H1 (cell line): ENCODE results near the gene MIF4GD. TPM values are rescaled to one million over a fixed set of nuclear protein-coding genes. Genes with fewer than 3 reads are reported as not detected.

Source experiments
- CTCF ChIA-PET: fragments of 300-600 bp; sonication (Branson Sonifier 250); formaldehyde crosslinking; loops from one replicate; lab custom pipeline; 2021; ENCODE audit not compliant: partially characterized antibody; lab: Charles Lee
- POLR2A ChIA-PET: fragments of 300-600 bp; sonication (Branson Sonifier 250); formaldehyde crosslinking; loops from one replicate; lab custom pipeline; 2021; ENCODE audit warnings: inconsistent platforms; ENCODE audit not compliant: partially characterized antibody; lab: Charles Lee
- DNase-seq, 2 experiments: peaks; one replicate each; pipeline versions ENCODE4 v3.0.0 to v3.0.0-alpha.2; 2010 to 2022; ENCODE audit warnings: low spot score in 2 of 2, low read depth in 1 of 2, mixed read lengths in 1 of 2
- FAIRE-seq: peaks from 2 replicates; lab custom pipeline; 2011; peaks lifted over from hg19 to GRCh38; lab: Jason Lieb, UNC
- H2AFZ ChIP-seq: 2 replicates; pipeline ENCODE4 v1.8.1; 2012; ENCODE audit warnings: low read length, inconsistent platforms
- H2AK5ac ChIP-seq: 2 replicates; pipeline ENCODE4 v1.6.1; 2013; ENCODE audit warnings: low read depth, low read length
- H2BK120ac ChIP-seq: replicated peaks from 2 replicates; pipeline ENCODE3; 2013; ENCODE audit warnings: low read depth, low read length, inconsistent platforms
- H2BK12ac ChIP-seq: 2 replicates; pipeline ENCODE4 v1.6.1; 2013; ENCODE audit warnings: low read depth, low read length
- H2BK15ac ChIP-seq: 2 replicates; pipeline ENCODE4 v1.6.1; 2013; ENCODE audit warnings: low read length
- H2BK20ac ChIP-seq: 2 replicates; pipeline ENCODE4 v1.6.1; 2013; ENCODE audit warnings: low read length
- H2BK5ac ChIP-seq: 2 replicates; pipeline ENCODE4 v1.6.1; 2013; ENCODE audit warnings: low read depth, low read length
- H3K14ac ChIP-seq: 2 replicates; pipeline ENCODE4 v1.6.1; 2013; ENCODE audit warnings: inconsistent platforms; ENCODE audit not compliant: insufficient read length
- H3K18ac ChIP-seq: 2 replicates; pipeline ENCODE4 v1.6.1; 2013; ENCODE audit warnings: low read length; ENCODE audit errors: extremely low read depth
- H3K23ac ChIP-seq: 2 replicates; pipeline ENCODE4 v1.6.1; 2013; ENCODE audit warnings: inconsistent platforms; ENCODE audit not compliant: insufficient read length
- H3K23me2 ChIP-seq: 2 replicates; pipeline ENCODE4 v1.6.1; 2013; ENCODE audit warnings: low read depth, low read length
- H3K27ac ChIP-seq: 2 replicates; pipeline ENCODE4 v1.6.1; 2011; ENCODE audit warnings: low read depth, low read length, inconsistent platforms
- H3K27me3 ChIP-seq, 4 experiments: replicated peaks in 1 of 4; 1 replicate in 1 of 4; 2 replicates in 3 of 4; pipeline versions ENCODE4 v1.6.1 to v1.8.1; 2011 to 2013; ENCODE audit warnings: low read length in 3 of 4, mild to moderate bottlenecking in 3 of 4, inconsistent platforms in 2 of 4, mixed read lengths in 2 of 4, moderate library complexity in 1 of 4; ENCODE audit not compliant: control insufficient read depth in 3 of 4, insufficient read depth in 3 of 4; ENCODE audit errors: extremely low read depth in 1 of 4
- H3K36me3 ChIP-seq, 4 experiments: 2 replicates each; pipeline versions ENCODE4 v1.6.1 to v1.8.1; 2011 to 2013; ENCODE audit warnings: mild to moderate bottlenecking in 4 of 4, low read length in 3 of 4, moderate library complexity in 2 of 4, control low read depth in 1 of 4, inconsistent platforms in 1 of 4; ENCODE audit not compliant: insufficient read depth in 4 of 4, control insufficient read depth in 2 of 4
- H3K4ac ChIP-seq: replicated peaks from 2 replicates; pipeline ENCODE3; 2013; ENCODE audit warnings: low read length, low read depth, mixed read lengths, inconsistent platforms; ENCODE audit not compliant: insufficient read length
- H3K4me1 ChIP-seq, 4 experiments: replicated peaks in 1 of 4; 1 replicate in 1 of 4; 2 replicates in 3 of 4; pipeline versions ENCODE4 v1.6.1 to v1.8.1; 2011 to 2013; ENCODE audit warnings: low read length in 3 of 4, inconsistent platforms in 2 of 4, mixed read lengths in 1 of 4; ENCODE audit not compliant: insufficient read depth in 4 of 4, control insufficient read depth in 3 of 4
- H3K4me2 ChIP-seq, 2 experiments: 2 replicates each; pipeline versions ENCODE4 v1.6.1 to v1.8.1; 2011 to 2013; ENCODE audit warnings: low read depth in 2 of 2, low read length in 2 of 2, control low read depth in 1 of 2, inconsistent platforms in 1 of 2, mild to moderate bottlenecking in 1 of 2; ENCODE audit not compliant: insufficient read depth in 1 of 2
- H3K4me3 ChIP-seq, 4 experiments: fragments of 200-600, 300-600 bp in 1 of 4; sonication (generic), shearing (Covaris generic), sonication (Bioruptor Twin) in 1 of 4; 2 replicates each; pipeline versions ENCODE4 v1.5.1 to v1.8.1; 2011 to 2016; ENCODE audit warnings: low read length in 4 of 4, low read depth in 3 of 4, control low read depth in 2 of 4, inconsistent platforms in 2 of 4, mild to moderate bottlenecking in 2 of 4, mixed read lengths in 1 of 4, moderate library complexity in 1 of 4; ENCODE audit not compliant: insufficient read depth in 2 of 4; ENCODE audit errors: extremely low read depth in 1 of 4
- H3K56ac ChIP-seq: replicated peaks from 2 replicates; pipeline ENCODE3; 2013; ENCODE audit warnings: low read depth, mild to moderate bottlenecking, mixed read lengths, low read length, inconsistent platforms; ENCODE audit not compliant: insufficient read length
- H3K79me1 ChIP-seq: 2 replicates; pipeline ENCODE4 v1.6.1; 2013; ENCODE audit warnings: low read depth, low read length, control low read depth
- H3K79me2 ChIP-seq, 2 experiments: 2 replicates each; pipeline versions ENCODE4 v1.6.1 to v1.8.1; 2012 to 2013; ENCODE audit warnings: low read length in 2 of 2, mild to moderate bottlenecking in 2 of 2, inconsistent platforms in 1 of 2; ENCODE audit not compliant: insufficient read depth in 2 of 2, control insufficient read depth in 1 of 2
- H3K9ac ChIP-seq, 4 experiments: replicated peaks in 1 of 4; 1 replicate in 1 of 4; 2 replicates in 3 of 4; pipeline versions ENCODE4 v1.6.1 to v1.8.1; 2011 to 2013; ENCODE audit warnings: low read depth in 3 of 4, low read length in 3 of 4, control low read depth in 2 of 4, mild to moderate bottlenecking in 2 of 4, moderate library complexity in 2 of 4, inconsistent platforms in 1 of 4; ENCODE audit errors: extremely low read depth in 1 of 4
- H3K9me3 ChIP-seq, 2 experiments: 2 replicates each; pipeline versions ENCODE4 v1.6.1 to v1.8.1; 2012 to 2013; ENCODE audit warnings: mild to moderate bottlenecking in 2 of 2, moderate library complexity in 2 of 2, control low read depth in 1 of 2, inconsistent platforms in 1 of 2, low read depth in 1 of 2, low read length in 1 of 2, mixed read lengths in 1 of 2; ENCODE audit not compliant: insufficient read depth in 2 of 2
- H4K20me1 ChIP-seq, 2 experiments: replicated peaks in 1 of 2; 2 replicates each; pipeline versions ENCODE3 to v1.8.1; 2011 to 2013; ENCODE audit warnings: inconsistent platforms in 2 of 2, low read length in 2 of 2, mild to moderate bottlenecking in 1 of 2; ENCODE audit not compliant: insufficient read depth in 2 of 2, control insufficient read depth in 1 of 2
- H4K5ac ChIP-seq: 2 replicates; pipeline ENCODE4 v1.6.1; 2013; ENCODE audit warnings: low read length, low read depth, mixed read lengths, inconsistent platforms; ENCODE audit not compliant: insufficient read length
- H4K8ac ChIP-seq: 2 replicates; pipeline ENCODE4 v1.8.0; 2013; ENCODE audit warnings: mild to moderate bottlenecking, moderate library complexity, low read length, inconsistent platforms; ENCODE audit not compliant: insufficient read depth; ENCODE audit errors: extremely low read depth
- H4K91ac ChIP-seq: replicated peaks from 2 replicates; pipeline ENCODE3; 2013; ENCODE audit warnings: low read length, mixed read lengths, inconsistent platforms; ENCODE audit not compliant: insufficient read length
- ATF3 ChIP-seq: IDR thresholded peaks from 2 replicates; pipeline ENCODE4 v1.6.1; 2011; ENCODE audit warnings: low read depth, mild to moderate bottlenecking, low read length; ENCODE audit not compliant: insufficient read depth
- CREB1 ChIP-seq: IDR thresholded peaks from 2 replicates; pipeline ENCODE4 v1.6.1; 2012; ENCODE audit warnings: inconsistent platforms
- E2F6 ChIP-seq: IDR thresholded peaks from 2 replicates; pipeline ENCODE4 v1.6.1; 2012; ENCODE audit warnings: inconsistent platforms
- KDM4A ChIP-seq: IDR thresholded peaks from one replicate; pipeline ENCODE4 v1.7.1; 2012; ENCODE audit warnings: low read depth, mild to moderate bottlenecking, moderate library complexity, low read length, inconsistent platforms; ENCODE audit not compliant: severe bottlenecking
- POLR2AphosphoS5 ChIP-seq: IDR thresholded peaks from 2 replicates; pipeline ENCODE4 v1.6.1; 2011; ENCODE audit warnings: low read depth, low read length
- RAD21 ChIP-seq, 2 experiments: IDR thresholded peaks in 1 of 2; conservative IDR thresholded peaks in 1 of 2; 2 replicates each; pipeline ENCODE4 v1.6.1; 2011; ENCODE audit warnings: low read depth in 2 of 2, low read length in 2 of 2, improper control_type of control experiment in 1 of 2, inconsistent platforms in 1 of 2, mild to moderate bottlenecking in 1 of 2, moderate library complexity in 1 of 2
- RBBP5 ChIP-seq: IDR thresholded peaks from 2 replicates; pipeline ENCODE4 v1.7.1; 2012; ENCODE audit warnings: low read depth, mild to moderate bottlenecking, inconsistent platforms, low read length, moderate library complexity, borderline replicate concordance
- SRF ChIP-seq: IDR thresholded peaks from 2 replicates; pipeline ENCODE4 v1.6.1; 2011; ENCODE audit warnings: mild to moderate bottlenecking, low read depth, low read length, moderate library complexity
- ZNF274 ChIP-seq: IDR thresholded peaks from 2 replicates; pipeline ENCODE4 v1.7.0; 2012; ENCODE audit warnings: low read length, borderline replicate concordance; ENCODE audit errors: extremely low read depth
- WGBS, 2 experiments: shearing (Covaris generic) in 1 of 2; methylation state at CpG; one replicate each; pipeline versions ENCODE4 v1.1.6 to v1.1.7; 2013 to 2015; ENCODE audit warnings: low lambda C conversion rate in 2 of 2, mixed read lengths in 2 of 2, inconsistent platforms in 1 of 2, low coverage in 1 of 2, missing lambda C conversion rate in 1 of 2; ENCODE audit not compliant: insufficient replicate concordance in 2 of 2, insufficient coverage in 1 of 2, insufficient read length in 1 of 2; ENCODE audit errors: extremely low coverage in 1 of 2, missing lambda C conversion rate in 1 of 2; 5-methylcytosine and 5-hydroxymethylcytosine counted together
- polyA plus RNA-seq, 7 experiments: library from polyadenylated mRNA; depleted of rRNA in 3 of 7; stranded (reverse) in 5 of 7; unstranded in 2 of 7; fragments of >200 nt in 5 of 7; fragments of 200-250 nt in 2 of 7; gene quantifications; 1 replicate in 5 of 7; 2 replicates in 1 of 7; 4 replicates in 1 of 7; pipeline versions ENCODE4 v1.2.1 to v1.2.3, GENCODE V29; 2011 to 2013; ENCODE audit warnings: missing spikeins in 2 of 7, mixed read lengths in 2 of 7
- total RNA-seq: library from RNA; stranded (reverse); fragmentation: NEBNext Ultra II Directional; extraction: Animal tissue kit (Norgen Biotek cat#: 25700); gene quantifications from 2 replicates; pipeline ENCODE4 v1.2.1, GENCODE V29; 2021

MIF4GD gene
- total and polyA plus RNA-seq, 2 of the 8 experiments (the other 6 are each of a cell fraction or from before 2014, with no cell fraction given) = 16.1 to 51.1 TPM

- Histone ChIP-seq H3K9me3 (no peaks in the 10 kb centered on the region), H3K79me2 (no peaks in the 10 kb centered on the region), H3K14ac (peak overlapping the region; percentile 67), H3K4ac (peak overlapping the region; percentile 59), H4K20me1 (peaks cover 4 to 6% of the 10 kb centered on the region in 2 experiments), H3K23me2 (peaks cover 15% of the 10 kb centered on the region), H2BK20ac (no peak overlapping the region), H3K4me3 (peak overlapping the region; percentile 84 to 91 (median 87)), H3K27ac (0 out of 2 replicates have a peak overlapping the region, but pooled peaks have one; percentile 11), H3K4me2 (peak overlapping the region; percentile 70 to 95), H2AFZ (peak overlapping the region; percentile 43; the same call in 1 of the 2 replicates), H3K23ac (no peak overlapping the region), H3K36me3 (peaks cover 0 to 12% (median 5%) of the 10 kb centered on the region in 4 experiments; a peak in 6 of 8 replicates), H3K27me3 (no peaks in the 10 kb centered on the region), H4K5ac (peak overlapping the region; percentile 61), H3K4me1 (peaks cover 0 to 9% (median 7%) of the 10 kb centered on the region in 4 experiments; a peak in 4 of 7 replicates), H3K79me1 (no peaks in the 10 kb centered on the region), H2AK5ac (no peak overlapping the region), H2BK5ac (no peak overlapping the region; the same call in 1 of the 2 replicates), H2BK15ac (no peak overlapping the region; the same call in 1 of the 2 replicates), H2BK120ac (no peak overlapping the region), H4K91ac (no peak overlapping the region), H4K8ac (peak overlapping the region; percentile 84), H3K18ac (peak overlapping the region; percentile 93), H3K9ac (peak overlapping the region; percentile 25 to 90 (median 61); a peak in 5 of 7 replicates), H3K56ac (peak overlapping the region; percentile 46), H2BK12ac (no peak overlapping the region)
- 2% methylated on average over 36 of the region's 74 CpGs; no CpG with 5 or more reads in 1 of the 2 experiments for WGBS, 2 experiments
- FAIRE-seq (no peak), DNase-seq (peak in 1 of 2 experiments; percentile 88)
- ChIA-PET POLR2A (interaction anchor here (0.6 to 6.7 kb wide), 20 partner anchors 8 to 1312 kb away, joined by 3 to 62 read pairs (median 4); partner anchors contain the start of genes GGA3, GRB2, MRPS7 and SLC25A19), CTCF (interaction anchor here (0.6 to 21.2 kb wide), 44 partner anchors 8 to 635 kb away, joined by 3 to 369 read pairs (median 4); partner anchors contain the start of genes GGA3, GRB2, MRPS7 and NT5C)
- peak; percentile 60; the same call in 1 of the 2 replicates for TF ChIP-seq RBBP5
- peak; percentile 88; the same call in 1 of the 2 replicates for TF ChIP-seq ATF3
- peak in 1 of 2 experiments; percentile 44; a peak in 2 of 4 replicates for TF ChIP-seq RAD21 (IDR thresholded peaks at IDR 0.05 in 1 of 2, conservative IDR thresholded peaks at IDR 0.05 in 1 of 2; ENCODE audit: low read depth in 2 of 2, low read length in 2 of 2)
- peak; percentile 81 for TF ChIP-seq SRF
- TF ChIP-seq POLR2AphosphoS5 = no peak
- peak; percentile 94 for TF ChIP-seq KDM4A
- peak; percentile 94 for TF ChIP-seq CREB1
- 0 out of 2 replicates have a peak, but pooled peaks have one; percentile 7 for TF ChIP-seq E2F6
- TF ChIP-seq ZNF274 = no peak
These were observed 363 bp upstream of the MIF4GD start for GRCh38 chr17:75271233-75271954.
